CD4-positive, alpha-beta T cell (primary cell): ENCODE results near the gene PPIB. TPM values are rescaled to one million over a fixed set of nuclear protein-coding genes. Genes with fewer than 3 reads are reported as not detected.

Experiments
- ATAC-seq: fragments of 200-7000 bp; cut with Tn5 transposase; one replicate; pipeline ENCODE4 v1.10.0; 2022; ENCODE audit warnings: mild to moderate bottlenecking; ENCODE audit not compliant: poor library complexity
- CTCF ChIA-PET: fragments of 350-600 bp; sonication (Branson Sonifier 250); formaldehyde crosslinking; loops from one replicate; lab custom pipeline; 2021; ENCODE audit warnings: antibody characterized with exemption, inconsistent platforms; lab: Charles Lee
- POLR2A ChIA-PET: fragments of 350-600 bp; sonication (Branson Sonifier 250); formaldehyde crosslinking; loops from one replicate; lab custom pipeline; 2021; ENCODE audit warnings: antibody characterized with exemption, inconsistent platforms; lab: Charles Lee
- DNase-seq, 14 experiments: peaks; one replicate each; pipeline ENCODE4 v3.0.0-alpha.2; 2013 to 2020; ENCODE audit warnings: mixed read lengths in 2 of 14
- H3K27ac ChIP-seq, 2 donors: one replicate each; pipeline versions ENCODE4 v1.5.1 to v1.7.0; 2013; ENCODE audit warnings: low read length in 2 of 2, low read depth in 1 of 2, mild to moderate bottlenecking in 1 of 2
- H3K27me3 ChIP-seq, 2 experiments: 1 replicate in 1 of 2; 2 replicates in 1 of 2; pipeline versions ENCODE4 v1.6.1 to v1.7.0; 2013; ENCODE audit warnings: low read length in 2 of 2, control low read depth in 1 of 2, mild to moderate bottlenecking in 1 of 2, moderate library complexity in 1 of 2; ENCODE audit not compliant: insufficient read depth in 2 of 2, control insufficient read depth in 1 of 2
- H3K36me3 ChIP-seq: one replicate; pipeline ENCODE4 v1.6.1; 2013; ENCODE audit warnings: low read length, control low read depth; ENCODE audit not compliant: insufficient read depth
- H3K4me1 ChIP-seq: one replicate; pipeline ENCODE4 v1.6.1; 2013; ENCODE audit warnings: low read length, control low read depth; ENCODE audit not compliant: insufficient read depth
- H3K4me3 ChIP-seq: one replicate; pipeline ENCODE4 v1.5.1; 2013; ENCODE audit warnings: mild to moderate bottlenecking, low read length, moderate library complexity
- H3K9me3 ChIP-seq, 2 experiments: 1 replicate in 1 of 2; 2 replicates in 1 of 2; pipeline versions ENCODE4 v1.6.1 to v1.7.0; 2013; ENCODE audit warnings: low read length in 2 of 2, mild to moderate bottlenecking in 2 of 2, control low read depth in 1 of 2, moderate library complexity in 1 of 2; ENCODE audit not compliant: control insufficient read depth in 1 of 2, insufficient read depth in 1 of 2
- H3K27ac Mint-ChIP-seq: one replicate; pipeline ENCODE4 v1.8.0; 2020; ENCODE audit warnings: mixed read lengths
- H3K27me3 Mint-ChIP-seq: one replicate; pipeline ENCODE4 v1.8.0; 2021; ENCODE audit warnings: mixed read lengths
- H3K36me3 Mint-ChIP-seq: one replicate; pipeline ENCODE4 v1.8.0; 2021; ENCODE audit warnings: low read depth, mixed read lengths
- H3K4me1 Mint-ChIP-seq: one replicate; pipeline ENCODE4 v1.8.0; 2021; ENCODE audit warnings: low read depth, mixed read lengths
- H3K4me3 Mint-ChIP-seq: one replicate; pipeline ENCODE4 v1.8.0; 2020; ENCODE audit warnings: mild to moderate bottlenecking, mixed read lengths
- H3K9me3 Mint-ChIP-seq: one replicate; pipeline ENCODE4 v1.8.0; 2020; ENCODE audit warnings: mixed read lengths
- intact Hi-C, 2 experiments: fragments of 100-400 bp; cut with DNase I in 1 of 2; cut with micrococcal nuclease in 1 of 2; formaldehyde crosslinking; loops; one replicate each; pipeline versions ENCODE4 v1.15.1 to v1.9.0; 2023 to 2025; cut with DNase I, micrococcal nuclease
- total RNA-seq, 174 experiments: library from RNA in 2 of 174; stranded (reverse) in 2 of 174; gene quantifications; one replicate each; pipeline ENCODE4 v1.2.3 and lab custom pipeline; 2021 to 2026
- TF ChIP-seq, protein P1 (sequence below): fragments of 200-600 bp; IDR thresholded peaks from one replicate; pipeline ENCODE4 v1.8.0; 2022; ENCODE audit warnings: antibody characterized with exemption, mild to moderate bottlenecking

PPIB gene
- total RNA-seq, 2 experiments from 2014 or later: 167 to 169 TPM

DNA sequence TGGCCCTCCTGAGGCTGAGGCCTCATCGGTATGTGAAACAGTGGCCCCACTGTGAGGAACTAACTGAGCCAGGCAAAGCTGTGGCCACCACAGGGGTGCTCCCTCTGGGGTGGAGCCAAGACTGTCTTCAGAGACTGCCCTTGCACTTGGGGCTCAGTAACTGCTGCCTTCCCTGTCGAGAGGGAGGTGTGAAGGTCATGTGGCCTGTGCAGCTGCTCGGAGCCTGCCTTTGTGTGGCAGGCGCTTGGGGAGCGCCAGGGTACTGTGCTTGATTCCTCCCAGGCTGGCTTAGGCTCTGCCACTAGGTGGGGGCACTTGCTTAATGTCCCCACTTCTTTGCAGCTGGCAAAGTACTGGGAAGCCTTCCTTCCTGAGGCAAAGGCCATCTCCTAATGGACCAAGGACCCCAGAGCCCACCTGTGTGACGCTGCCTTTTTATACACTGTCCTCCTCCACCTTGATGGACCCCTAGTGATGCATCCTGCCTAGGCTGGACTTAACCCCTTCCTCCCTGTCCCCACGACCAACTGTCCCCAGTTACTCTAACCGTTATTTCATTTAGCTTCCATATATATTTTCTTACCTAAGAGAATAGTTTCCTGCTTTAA lies 25.5 kb downstream of the PPIB start:
- intact Hi-C loops: no loop called here
- Mint-ChIP-seq H3K27me3 (no peaks in the 10 kb centered on the region), H3K4me3 (no peak overlapping the region), H3K36me3 (peaks cover 84% of the 10 kb centered on the region), H3K9me3 (no peaks in the 10 kb centered on the region), H3K27ac (no peak overlapping the region), H3K4me1 (no peaks in the 10 kb centered on the region)
- Histone ChIP-seq H3K9me3 (no peaks in the 10 kb centered on the region), H3K4me1 (no peaks in the 10 kb centered on the region), H3K4me3 (no peak overlapping the region), H3K27me3 (no peaks in the 10 kb centered on the region), H3K27ac (no peak overlapping the region), H3K36me3 (peaks cover 74% of the 10 kb centered on the region)
- ATAC-seq: peak; percentile 51
- CTCF ChIA-PET: interaction anchor here (2.1 kb wide), 1 partner anchor 16 kb away, joined by 7 read pairs; no protein-coding TSS in a partner anchor
- no peak for DNase-seq
- POLR2A ChIA-PET: interaction anchor here (2.0 kb wide), 1 partner anchor 12 kb away, joined by 7 read pairs; no protein-coding TSS in a partner anchor
- TF ChIP-seq, protein P1, sequence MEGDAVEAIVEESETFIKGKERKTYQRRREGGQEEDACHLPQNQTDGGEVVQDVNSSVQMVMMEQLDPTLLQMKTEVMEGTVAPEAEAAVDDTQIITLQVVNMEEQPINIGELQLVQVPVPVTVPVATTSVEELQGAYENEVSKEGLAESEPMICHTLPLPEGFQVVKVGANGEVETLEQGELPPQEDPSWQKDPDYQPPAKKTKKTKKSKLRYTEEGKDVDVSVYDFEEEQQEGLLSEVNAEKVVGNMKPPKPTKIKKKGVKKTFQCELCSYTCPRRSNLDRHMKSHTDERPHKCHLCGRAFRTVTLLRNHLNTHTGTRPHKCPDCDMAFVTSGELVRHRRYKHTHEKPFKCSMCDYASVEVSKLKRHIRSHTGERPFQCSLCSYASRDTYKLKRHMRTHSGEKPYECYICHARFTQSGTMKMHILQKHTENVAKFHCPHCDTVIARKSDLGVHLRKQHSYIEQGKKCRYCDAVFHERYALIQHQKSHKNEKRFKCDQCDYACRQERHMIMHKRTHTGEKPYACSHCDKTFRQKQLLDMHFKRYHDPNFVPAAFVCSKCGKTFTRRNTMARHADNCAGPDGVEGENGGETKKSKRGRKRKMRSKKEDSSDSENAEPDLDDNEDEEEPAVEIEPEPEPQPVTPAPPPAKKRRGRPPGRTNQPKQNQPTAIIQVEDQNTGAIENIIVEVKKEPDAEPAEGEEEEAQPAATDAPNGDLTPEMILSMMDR: no peak

DNA sequence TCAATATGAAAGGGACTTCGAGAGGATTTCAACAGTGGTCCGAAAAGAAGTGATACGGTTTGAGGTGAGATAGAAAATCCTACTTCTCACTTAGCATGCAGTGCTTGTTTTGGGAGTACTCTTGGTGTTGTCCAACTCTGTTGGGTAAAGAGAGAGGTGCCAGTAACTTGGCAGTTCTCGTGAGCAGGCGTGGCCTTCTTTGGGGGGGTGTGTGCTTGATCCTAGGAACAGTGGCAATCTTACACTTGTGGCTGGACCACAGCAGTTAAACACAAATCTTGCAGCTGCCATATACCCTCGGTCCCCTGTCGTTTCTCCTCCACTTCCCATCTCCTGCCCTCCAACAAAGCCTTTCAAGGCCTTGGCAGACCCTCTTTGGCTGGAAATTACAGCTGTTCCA lies 26.5 kb downstream of the PPIB start:
- Histone ChIP-seq H3K4me3 (no peak overlapping the region), H3K36me3 (peaks cover 76% of the 10 kb centered on the region), H3K27me3 (no peaks in the 10 kb centered on the region), H3K4me1 (no peaks in the 10 kb centered on the region), H3K9me3 (no peaks in the 10 kb centered on the region), H3K27ac (no peak overlapping the region)
- DNase-seq: no peak
- intact Hi-C loops: no loop called here
- no peaks in the 10 kb centered on the region for H3K27me3 Mint-ChIP-seq
- ChIA-PET CTCF (no interaction called here), POLR2A (interaction anchor here (2.0 kb wide), 1 partner anchor 13 kb away, joined by 7 read pairs; no protein-coding TSS in a partner anchor)
- no peak for ATAC-seq
- TF ChIP-seq, protein P1: no peak
- H3K9me3 Mint-ChIP-seq: no peaks in the 10 kb centered on the region
- no peaks in the 10 kb centered on the region for H3K4me1 Mint-ChIP-seq
- H3K27ac Mint-ChIP-seq: no peak overlapping the region
- H3K4me3 Mint-ChIP-seq: no peak overlapping the region
- H3K36me3 Mint-ChIP-seq: peaks cover 84% of the 10 kb centered on the region

DNA sequence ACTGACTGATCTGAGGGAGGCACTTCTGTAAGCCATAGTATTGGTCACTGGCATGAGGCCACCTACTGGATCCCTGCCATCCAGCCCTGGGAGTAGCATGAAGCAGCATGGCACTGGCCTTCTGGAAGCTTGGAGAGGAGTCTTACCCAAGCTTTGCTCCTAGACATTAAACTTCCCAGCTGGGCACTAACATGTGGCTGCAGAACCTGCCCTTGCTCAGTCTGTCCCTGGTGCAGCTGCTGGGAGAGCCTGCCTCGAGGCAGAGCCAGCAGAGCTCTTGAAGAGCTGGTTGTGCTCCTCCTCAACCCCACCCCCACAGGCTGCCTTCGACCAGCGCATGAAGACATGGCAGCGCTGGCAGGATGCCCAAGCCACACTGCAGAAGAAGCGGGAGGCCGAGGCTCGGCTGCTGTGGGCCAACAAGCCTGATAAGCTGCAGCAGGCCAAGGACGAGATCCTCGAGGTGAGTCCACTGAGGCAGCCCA lies 28.4 kb downstream of the PPIB start:
- DNase-seq (no peak), ATAC-seq (no peak)
- Histone ChIP-seq H3K4me1 (no peaks in the 10 kb centered on the region), H3K9me3 (no peaks in the 10 kb centered on the region), H3K4me3 (no peak overlapping the region), H3K36me3 (peaks cover 92% of the 10 kb centered on the region), H3K27me3 (no peaks in the 10 kb centered on the region), H3K27ac (no peak overlapping the region)
- CTCF ChIA-PET: interaction anchor here (0.8 kb wide), 1 partner anchor 19 kb away, joined by 3 read pairs; no protein-coding TSS in a partner anchor
- TF ChIP-seq, protein P1: no peak
- no peak overlapping the region for H3K27ac Mint-ChIP-seq
- H3K36me3 Mint-ChIP-seq: peaks cover 91% of the 10 kb centered on the region
- no peaks in the 10 kb centered on the region for H3K4me1 Mint-ChIP-seq
- POLR2A ChIA-PET: interaction anchor here (1.1 kb wide), 1 partner anchor 19 kb away, joined by 5 read pairs; no protein-coding TSS in a partner anchor
- H3K27me3 Mint-ChIP-seq: no peaks in the 10 kb centered on the region
- no peak overlapping the region for H3K4me3 Mint-ChIP-seq
- intact Hi-C loops: no loop called here
- H3K9me3 Mint-ChIP-seq: no peaks in the 10 kb centered on the region
